GM12873 (cell line): ENCODE measurements around the gene IMPG1.

ENCODE experiments used
- TF ChIP-seq, protein P1 (sequence below): IDR thresholded peaks from 2 replicates; pipeline ENCODE4 v1.5.1; 2012; ENCODE audit warnings: low read depth, mild to moderate bottlenecking, moderate library complexity, low read length, control low read depth; ENCODE audit not compliant: insufficient read depth; ENCODE audit errors: missing control alignments

IMPG1 gene

DNA sequence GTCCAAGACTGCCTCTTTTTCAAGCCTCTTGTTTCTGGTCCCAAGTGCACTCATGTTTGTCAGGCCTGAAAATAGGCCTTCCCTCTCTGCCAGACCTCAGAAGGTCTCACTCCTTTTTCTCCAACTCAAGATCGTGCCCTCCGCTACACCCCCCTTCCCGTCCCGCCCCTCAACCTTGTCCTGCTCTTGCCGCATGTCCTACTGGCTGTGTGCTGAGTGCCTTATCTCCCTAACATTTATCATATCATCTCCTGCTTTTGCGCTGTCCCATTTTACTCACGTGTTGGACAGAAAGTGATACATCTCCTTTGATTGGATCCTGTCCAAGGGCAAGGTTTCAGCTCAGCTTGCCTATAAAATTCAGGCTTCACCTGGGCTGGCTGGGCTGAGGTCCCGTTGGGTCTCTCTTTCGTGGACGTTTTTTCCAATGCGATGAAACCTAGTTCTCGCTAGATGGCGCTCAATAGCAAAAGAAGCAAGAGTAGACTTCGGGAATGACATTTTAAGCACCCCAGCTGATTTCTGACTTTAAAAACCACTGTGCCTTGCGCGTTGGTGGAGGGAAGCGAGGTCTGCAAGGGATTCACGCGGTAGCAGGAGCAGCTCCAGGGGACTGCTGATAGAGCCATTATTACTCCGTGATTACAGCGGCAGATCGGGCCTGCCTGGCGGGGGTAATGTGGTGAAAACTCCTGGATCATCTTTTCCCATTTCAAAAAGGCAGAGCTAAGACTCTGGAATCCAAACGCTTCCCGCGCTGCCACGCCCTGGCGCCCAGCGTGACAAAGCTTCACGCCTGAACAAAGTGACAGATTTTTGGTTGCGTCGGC lies 137.6 kb downstream of the IMPG1 start:
- TF ChIP-seq, protein P1, sequence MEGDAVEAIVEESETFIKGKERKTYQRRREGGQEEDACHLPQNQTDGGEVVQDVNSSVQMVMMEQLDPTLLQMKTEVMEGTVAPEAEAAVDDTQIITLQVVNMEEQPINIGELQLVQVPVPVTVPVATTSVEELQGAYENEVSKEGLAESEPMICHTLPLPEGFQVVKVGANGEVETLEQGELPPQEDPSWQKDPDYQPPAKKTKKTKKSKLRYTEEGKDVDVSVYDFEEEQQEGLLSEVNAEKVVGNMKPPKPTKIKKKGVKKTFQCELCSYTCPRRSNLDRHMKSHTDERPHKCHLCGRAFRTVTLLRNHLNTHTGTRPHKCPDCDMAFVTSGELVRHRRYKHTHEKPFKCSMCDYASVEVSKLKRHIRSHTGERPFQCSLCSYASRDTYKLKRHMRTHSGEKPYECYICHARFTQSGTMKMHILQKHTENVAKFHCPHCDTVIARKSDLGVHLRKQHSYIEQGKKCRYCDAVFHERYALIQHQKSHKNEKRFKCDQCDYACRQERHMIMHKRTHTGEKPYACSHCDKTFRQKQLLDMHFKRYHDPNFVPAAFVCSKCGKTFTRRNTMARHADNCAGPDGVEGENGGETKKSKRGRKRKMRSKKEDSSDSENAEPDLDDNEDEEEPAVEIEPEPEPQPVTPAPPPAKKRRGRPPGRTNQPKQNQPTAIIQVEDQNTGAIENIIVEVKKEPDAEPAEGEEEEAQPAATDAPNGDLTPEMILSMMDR = peak; percentile 82

GRCh38 chr6:75933387-75933975 lies 139.0 kb downstream of the IMPG1 start:
- TF ChIP-seq, protein P1 = no peak

- TF ChIP-seq, protein P1 = peak; percentile 55
Measured at GRCh38 chr6:75932067-75932466, 140.4 kb downstream of the IMPG1 start.

GRCh38 chr6:75931011-75931680 lies 141.3 kb downstream of the IMPG1 start:
- TF ChIP-seq, protein P1 = no peak

DNA sequence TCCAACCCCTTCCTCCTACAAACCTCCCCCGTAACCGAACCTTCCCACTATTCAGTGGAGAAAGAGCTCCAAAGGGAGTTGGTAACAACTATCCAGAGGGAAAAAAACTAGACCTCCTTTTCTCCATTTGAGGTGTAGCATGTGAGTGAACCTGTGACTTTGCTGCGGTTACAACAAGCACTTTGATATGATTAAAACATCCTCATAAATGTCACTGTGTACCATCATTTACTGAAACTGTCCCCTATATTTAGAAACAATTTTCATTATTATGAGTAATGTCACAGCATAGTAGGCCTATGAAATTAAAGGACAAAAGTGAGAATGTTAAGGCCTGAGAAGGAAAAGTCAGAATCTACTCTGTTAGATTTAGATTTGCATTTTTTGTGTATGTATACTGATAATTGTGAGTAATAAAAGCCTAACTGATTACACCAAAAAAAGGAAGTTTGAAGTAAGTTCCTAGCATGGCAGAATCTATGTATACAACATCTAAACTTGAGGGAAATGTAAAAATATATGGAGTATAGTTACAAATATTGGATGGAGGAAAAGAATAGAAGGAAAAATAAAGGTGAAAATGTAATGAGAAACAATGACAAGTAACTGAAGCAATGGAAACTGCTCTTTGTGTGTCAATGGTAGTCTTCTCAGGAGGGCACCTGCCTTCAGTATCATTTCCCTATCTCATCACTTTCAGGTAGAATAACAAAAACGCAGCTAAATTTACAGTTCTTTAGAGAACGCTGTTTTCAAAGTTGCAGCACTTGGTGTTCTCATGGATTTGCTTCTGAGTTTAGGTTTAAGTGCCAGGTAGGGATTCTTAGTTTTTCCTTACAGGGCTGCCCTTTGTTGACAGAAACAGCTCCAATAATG lies 145.9 kb downstream of the IMPG1 start:
- TF ChIP-seq, protein P1 = no peak

- TF ChIP-seq, protein P1 = no peak
Measured at GRCh38 chr6:75922226-75922625, 150.2 kb downstream of the IMPG1 start.
